ENCODE data around the gene SCAMP1. TPM values are rescaled to one million over a fixed set of nuclear protein-coding genes. Genes with fewer than 3 reads are reported as not detected.

The SCAMP1 gene
- total RNA-seq, 1 experiment from 2014 or later, result 36.0 TPM

DNA sequence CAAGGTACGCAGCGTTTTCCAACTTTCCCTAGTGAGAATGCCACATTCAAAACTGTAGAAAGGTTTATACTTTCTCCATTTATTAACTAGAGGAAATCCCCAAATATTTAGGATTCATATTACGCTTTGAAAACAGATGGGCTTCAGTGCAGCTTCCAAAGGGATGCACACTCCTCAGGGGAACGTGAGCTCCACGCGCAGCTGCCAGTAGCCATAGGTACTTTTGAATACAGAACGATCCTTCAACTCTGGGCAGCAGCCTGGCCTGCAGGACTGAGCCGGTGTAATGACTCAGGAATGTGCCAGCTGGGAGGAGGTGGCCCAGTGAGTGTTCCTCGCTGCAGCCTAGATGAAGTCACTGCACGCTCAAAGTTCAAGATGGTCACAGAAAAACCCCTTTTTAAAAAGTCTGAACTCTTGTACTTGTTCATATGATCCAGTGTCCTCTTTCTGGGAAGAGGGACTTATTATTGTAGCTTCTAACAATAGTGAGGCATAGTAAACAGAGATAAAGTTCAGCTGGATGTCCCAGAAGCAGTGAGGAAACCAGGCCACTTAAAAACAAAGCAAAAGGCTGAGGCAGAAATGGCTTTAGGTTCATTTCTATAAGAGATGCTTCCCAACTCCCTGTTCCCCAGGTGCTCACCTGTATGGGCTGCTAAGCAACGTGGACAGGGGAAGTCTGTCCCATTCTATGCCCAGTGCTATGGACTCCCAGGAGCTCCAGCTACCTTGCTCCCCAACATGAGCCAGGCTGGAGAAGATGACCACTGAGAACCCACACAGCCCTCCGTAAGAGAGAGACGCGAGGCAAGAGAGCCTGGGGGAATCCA is 158.2 kb downstream of the SCAMP1 start:
- Histone ChIP-seq H4K5ac (ENCODE audit: insufficient read length, low read depth, low read length) (no peak overlapping the region), H3K4ac (ENCODE audit: low read depth, low read length) (no peak overlapping the region), H2BK15ac (ENCODE audit: low read depth, low read length) (no peak overlapping the region), H3K79me1 (ENCODE audit: insufficient read depth, low read depth, low read length, poor library complexity, severe bottlenecking) (no peaks in the 10 kb centered on the region), H4K8ac (replicated peaks; ENCODE audit: insufficient read length, low read depth, low read length) (no peak overlapping the region), H3K56ac (ENCODE audit: insufficient read length, low read depth, low read length) (no peak overlapping the region), H3K23ac (ENCODE audit: insufficient read length, low read depth, low read length) (no peak overlapping the region), H3K23me2 (ENCODE audit: insufficient read length, low read depth, low read length, poor library complexity, severe bottlenecking) (no peaks in the 10 kb centered on the region), H4K20me1 (ENCODE audit: control insufficient read depth, insufficient read depth, insufficient read length) (no peaks in the 10 kb centered on the region), H3K9me3 (ENCODE audit: control insufficient read depth, low read depth, low read length) (no peaks in the 10 kb centered on the region), H2BK5ac (ENCODE audit: insufficient read length, low read length) (no peak overlapping the region), H3K27ac (ENCODE audit: insufficient read length, low read depth, low read length) (no peak overlapping the region), H3K27me3 (ENCODE audit: insufficient read depth, low read length) (no peaks in the 10 kb centered on the region), H3K9ac (ENCODE audit: extremely low read depth, insufficient read length, low read length) (no peak overlapping the region), H3K18ac (ENCODE audit: insufficient read length, low read depth, low read length) (no peak overlapping the region), H3K4me2 (ENCODE audit: insufficient read depth, insufficient read length, low read length) (no peak overlapping the region), H3K14ac (ENCODE audit: insufficient read depth, low read length) (no peak overlapping the region; the same call in 1 of the 2 replicates), H3K79me2 (ENCODE audit: insufficient read depth, low read length) (no peaks in the 10 kb centered on the region; the same call in 1 of the 2 replicates), H2AFZ (ENCODE audit: low read length) (no peak overlapping the region), H2BK12ac (ENCODE audit: insufficient read length, low read depth, low read length) (no peak overlapping the region), H3T11ph (ENCODE audit: low read length) (no peak overlapping the region), H2BK120ac (ENCODE audit: low read depth, low read length, poor library complexity, severe bottlenecking) (no peak overlapping the region), H2AK5ac (ENCODE audit: insufficient read length, low read length) (no peak overlapping the region), H3K4me1 (ENCODE audit: insufficient read depth, low read length) (peaks cover 4% of the 10 kb centered on the region; the same call in 1 of the 2 replicates), H4K91ac (ENCODE audit: insufficient read length, low read depth, low read length) (no peak overlapping the region), H2BK20ac (ENCODE audit: low read depth, low read length, poor library complexity, severe bottlenecking) (no peak overlapping the region)
- TF ChIP-seq, protein P1, sequence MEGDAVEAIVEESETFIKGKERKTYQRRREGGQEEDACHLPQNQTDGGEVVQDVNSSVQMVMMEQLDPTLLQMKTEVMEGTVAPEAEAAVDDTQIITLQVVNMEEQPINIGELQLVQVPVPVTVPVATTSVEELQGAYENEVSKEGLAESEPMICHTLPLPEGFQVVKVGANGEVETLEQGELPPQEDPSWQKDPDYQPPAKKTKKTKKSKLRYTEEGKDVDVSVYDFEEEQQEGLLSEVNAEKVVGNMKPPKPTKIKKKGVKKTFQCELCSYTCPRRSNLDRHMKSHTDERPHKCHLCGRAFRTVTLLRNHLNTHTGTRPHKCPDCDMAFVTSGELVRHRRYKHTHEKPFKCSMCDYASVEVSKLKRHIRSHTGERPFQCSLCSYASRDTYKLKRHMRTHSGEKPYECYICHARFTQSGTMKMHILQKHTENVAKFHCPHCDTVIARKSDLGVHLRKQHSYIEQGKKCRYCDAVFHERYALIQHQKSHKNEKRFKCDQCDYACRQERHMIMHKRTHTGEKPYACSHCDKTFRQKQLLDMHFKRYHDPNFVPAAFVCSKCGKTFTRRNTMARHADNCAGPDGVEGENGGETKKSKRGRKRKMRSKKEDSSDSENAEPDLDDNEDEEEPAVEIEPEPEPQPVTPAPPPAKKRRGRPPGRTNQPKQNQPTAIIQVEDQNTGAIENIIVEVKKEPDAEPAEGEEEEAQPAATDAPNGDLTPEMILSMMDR (conservative IDR thresholded peaks at IDR 0.05), result no peak
- Mint-ChIP-seq H3K27me3 (ENCODE audit: low read depth) (no peaks in the 10 kb centered on the region; the same call in 1 of the 2 replicates), H3K36me3 (ENCODE audit: insufficient read depth in 1 of 3, low read depth in 3 of 3) (peaks cover 2 to 27% (median 10%) of the 10 kb centered on the region in 3 experiments; a peak in 5 of 7 replicates), H3K9me3 (no peaks in the 10 kb centered on the region), H3K27ac (peak overlapping the region in 1 of 3 experiments; percentile 44; a peak in 2 of 7 replicates), H3K4me3 (no peak overlapping the region), H3K4me1 (peaks cover 17 to 19% of the 10 kb centered on the region in 2 experiments)
- no CpG with 5 or more reads among the region's 14 CpGs for WGBS (ENCODE audit: extremely low coverage, insufficient read length, low lambda C conversion rate)
- DNase-seq, result no peak
